Astrocyte (in vitro differentiated cells and primary cell): ENCODE results near the gene SLC25A30.

Experiments used
- CTCF ChIP-seq: IDR thresholded peaks from 2 replicates; pipeline ENCODE4 v1.5.1; 2011; ENCODE audit warnings: low read depth, mild to moderate bottlenecking, inconsistent platforms, low read length, moderate library complexity; ENCODE audit not compliant: insufficient read depth
- EZH2 ChIP-seq: IDR thresholded peaks from 2 replicates; pipeline ENCODE4 v1.6.1; 2012; ENCODE audit warnings: mild to moderate bottlenecking, low read length, inconsistent platforms; ENCODE audit not compliant: insufficient read depth

GRCh38 chr13:45439008-45439407 is 20.8 kb upstream of the SLC25A30 start:
- TF ChIP-seq CTCF (no peak), EZH2 (no peak)
